SK-N-MC (cell line): Measurements from ENCODE around the gene PDE4D.

Experiments used
- DNase-seq: peaks from one replicate; pipeline ENCODE4 v3.0.0-alpha.2; 2011; ENCODE audit warnings: low read depth, low spot score
- H3K27ac ChIP-seq: fragments of 200-600 bp; sonication (generic); 2 replicates; pipeline ENCODE4 v1.5.1; 2016; ENCODE audit warnings: mixed run types
- H3K36me3 ChIP-seq: fragments of 200-600 bp; sonication (generic); 2 replicates; pipeline ENCODE4 v1.6.1; 2017; ENCODE audit warnings: antibody characterized with exemption, low read length, mixed read lengths; ENCODE audit not compliant: insufficient read depth
- H3K4me3 ChIP-seq: fragments of 200-600 bp; sonication (generic); 2 replicates; pipeline ENCODE4 v1.5.1; 2016
- H3K9ac ChIP-seq: fragments of 200-600 bp; sonication (generic); 2 replicates; pipeline ENCODE4 v1.8.0; 2017; ENCODE audit warnings: mixed run types, mixed read lengths; ENCODE audit not compliant: insufficient read length
- H3K9me3 ChIP-seq: fragments of 200-600 bp; sonication (generic); 2 replicates; pipeline ENCODE4 v1.6.1; 2017; ENCODE audit warnings: low read depth, mild to moderate bottlenecking, antibody characterized with exemption, low read length, moderate library complexity, mixed read lengths
- EZH2 ChIP-seq: fragments of 200-600 bp; sonication (generic); IDR thresholded peaks from one replicate; pipeline ENCODE4 v1.6.1; 2017; ENCODE audit warnings: antibody characterized with exemption
- FOXP2 ChIP-seq: optimal IDR thresholded peaks from 2 replicates; pipeline ENCODE3; 2011; ENCODE audit warnings: mild to moderate bottlenecking, moderate library complexity; ENCODE audit not compliant: insufficient read depth; ENCODE audit errors: extremely low read length, control extremely low read depth
- POLR2AphosphoS5 ChIP-seq: IDR thresholded peaks from 2 replicates; pipeline ENCODE4 v1.6.1; 2012; ENCODE audit warnings: mild to moderate bottlenecking, low read depth, low read length, borderline replicate concordance

Gene PDE4D

GRCh38 chr5:59067956-59068656 lies 825.4 kb downstream of the PDE4D start:
- Histone ChIP-seq H3K36me3 (no peaks in the 10 kb centered on the region), H3K4me3 (no peak overlapping the region), H3K9me3 (no peaks in the 10 kb centered on the region), H3K9ac (no peak overlapping the region), H3K27ac (no peak overlapping the region)
- no peak for TF ChIP-seq EZH2
- TF ChIP-seq FOXP2: no peak
- TF ChIP-seq POLR2AphosphoS5: no peak
- DNase-seq: no peak

- no peak for DNase-seq
- TF ChIP-seq FOXP2 (no peak), EZH2 (no peak), POLR2AphosphoS5 (no peak)
- H3K9me3 ChIP-seq: no peaks in the 10 kb centered on the region
- no peak overlapping the region for H3K4me3 ChIP-seq
- no peak overlapping the region for H3K27ac ChIP-seq
- no peak overlapping the region for H3K9ac ChIP-seq
- H3K36me3 ChIP-seq: no peaks in the 10 kb centered on the region
These were observed 827.0 kb downstream of the PDE4D start for GRCh38 chr5:59066367-59067163.

GRCh38 chr5:59065554-59065953 lies 828.0 kb downstream of the PDE4D start:
- Histone ChIP-seq H3K9ac (no peak overlapping the region), H3K27ac (no peak overlapping the region), H3K4me3 (no peak overlapping the region), H3K36me3 (no peaks in the 10 kb centered on the region), H3K9me3 (no peaks in the 10 kb centered on the region)
- TF ChIP-seq EZH2: no peak
- TF ChIP-seq POLR2AphosphoS5: no peak
- TF ChIP-seq FOXP2: no peak
- DNase-seq: no peak

GRCh38 chr5:59064293-59064692 lies 829.2 kb downstream of the PDE4D start:
- no peaks in the 10 kb centered on the region for H3K36me3 ChIP-seq
- no peaks in the 10 kb centered on the region for H3K9me3 ChIP-seq
- no peak for DNase-seq
- no peak overlapping the region for H3K27ac ChIP-seq
- TF ChIP-seq FOXP2 (no peak), EZH2 (no peak), POLR2AphosphoS5 (no peak)
- H3K4me3 ChIP-seq: no peak overlapping the region
- H3K9ac ChIP-seq: no peak overlapping the region

GRCh38 chr5:59062986-59063683 lies 830.4 kb downstream of the PDE4D start:
- peak overlapping the region; percentile 43; the same call in 1 of the 2 replicates for H3K27ac ChIP-seq
- DNase-seq: no peak

GRCh38 chr5:59061377-59061776 lies 832.1 kb downstream of the PDE4D start:
- TF ChIP-seq EZH2 (no peak), FOXP2 (no peak), POLR2AphosphoS5 (no peak)
- no peaks in the 10 kb centered on the region for H3K9me3 ChIP-seq
- no peak for DNase-seq
- H3K4me3 ChIP-seq: no peak overlapping the region
- H3K36me3 ChIP-seq: no peaks in the 10 kb centered on the region
- H3K27ac ChIP-seq: no peak overlapping the region
- no peak overlapping the region for H3K9ac ChIP-seq

More at GRCh38 chr5:59062986-59063683, 830.4 kb downstream of the PDE4D start:
- H3K36me3 ChIP-seq: no peaks in the 10 kb centered on the region
- no peaks in the 10 kb centered on the region for H3K9me3 ChIP-seq
- no peak overlapping the region for H3K9ac ChIP-seq
- H3K4me3 ChIP-seq: peak overlapping the region; percentile 28; the same call in 1 of the 2 replicates
- TF ChIP-seq EZH2 (no peak), FOXP2 (no peak)

- Histone ChIP-seq H3K9me3 (no peaks in the 10 kb centered on the region), H3K4me3 (no peak overlapping the region), H3K9ac (no peak overlapping the region), H3K36me3 (no peaks in the 10 kb centered on the region), H3K27ac (no peak overlapping the region)
- no peak for TF ChIP-seq POLR2AphosphoS5
- no peak for TF ChIP-seq EZH2
- no peak for TF ChIP-seq FOXP2
- no peak for DNase-seq
These were observed 834.4 kb downstream of the PDE4D start for GRCh38 chr5:59058969-59059687.
